ENCODE results near the gene ALG9. TPM values are rescaled to one million over a fixed set of nuclear protein-coding genes. Genes with fewer than 3 reads are reported as not detected.

ALG9 gene
- total RNA-seq, 5 donors from 2014 or later (not counting 1 experiment from before 2014, with no cell fraction given): 20.0 to 25.6 (median 24.0) TPM

GRCh38 chr11:111851636-111852035 lies 19.7 kb downstream of the ALG9 start:
- Mint-ChIP-seq H3K4me3 (no peak overlapping the region), H3K9me3 (no peaks in the 10 kb centered on the region), H3K36me3 (peaks cover 55% of the 10 kb centered on the region), H3K4me1 (no peaks in the 10 kb centered on the region), H3K27me3 (no peaks in the 10 kb centered on the region), H3K27ac (no peak overlapping the region)
- ChIA-PET POLR2A (no interaction called here), CTCF (interaction anchor here in 1 of 2 donors (1.1 to 2.0 kb wide), 2 partner anchors 11 to 13 kb away, joined by 4 to 5 read pairs; no protein-coding TSS in a partner anchor)
- Histone ChIP-seq H3K36me3 (ENCODE audit: control insufficient read depth in 2 of 2, extremely low read depth in 1 of 2, insufficient read depth in 1 of 2, low read length in 1 of 2) (peaks cover 22 to 59% of the 10 kb centered on the region in 2 donors), H3K4me3 (ENCODE audit: control insufficient read depth in 1 of 2, extremely low read depth in 1 of 2, low read length in 1 of 2) (no peak overlapping the region), H3K27me3 (replicated peaks in 1 of 2; ENCODE audit: control insufficient read depth in 2 of 2, extremely low read depth in 1 of 2, insufficient read depth in 2 of 2, low read length in 1 of 2) (no peaks in the 10 kb centered on the region), H3K9me3 (no peaks in the 10 kb centered on the region), H3K4me1 (ENCODE audit: control insufficient read depth in 1 of 2, extremely low read depth in 1 of 2, insufficient read depth in 2 of 2, low read length in 2 of 2) (no peaks in the 10 kb centered on the region), H3K27ac (ENCODE audit: low read length) (no peak overlapping the region)
- no peak for ATAC-seq (replicated peaks in 1 of 4)
- no peak for DNase-seq

- no peak overlapping the region for H3K4me3 ChIP-seq (ENCODE audit: control insufficient read depth in 1 of 2, extremely low read depth in 1 of 2, low read length in 1 of 2)
- no peaks in the 10 kb centered on the region for H3K4me1 Mint-ChIP-seq
- no peaks in the 10 kb centered on the region for H3K27me3 ChIP-seq (replicated peaks in 1 of 2; ENCODE audit: control insufficient read depth in 2 of 2, extremely low read depth in 1 of 2, insufficient read depth in 2 of 2, low read length in 1 of 2)
- no peak overlapping the region for H3K27ac ChIP-seq (ENCODE audit: low read length)
- no peak overlapping the region for H3K27ac Mint-ChIP-seq
- peaks cover 60% of the 10 kb centered on the region for H3K36me3 Mint-ChIP-seq
- no peaks in the 10 kb centered on the region for H3K9me3 Mint-ChIP-seq
- H3K9me3 ChIP-seq: no peaks in the 10 kb centered on the region
- ChIA-PET CTCF (interaction anchor here in 1 of 2 donors (1.1 to 2.0 kb wide), 2 partner anchors 10 to 12 kb away, joined by 4 to 5 read pairs; no protein-coding TSS in a partner anchor), POLR2A (no interaction called here)
- no peak overlapping the region for H3K4me3 Mint-ChIP-seq
- H3K27me3 Mint-ChIP-seq: no peaks in the 10 kb centered on the region
- ATAC-seq (replicated peaks in 1 of 4): no peak
- WGBS (ENCODE audit: insufficient coverage): 80% methylated on average over 1 of the region's 8 CpGs
- H3K4me1 ChIP-seq (ENCODE audit: control insufficient read depth in 1 of 2, extremely low read depth in 1 of 2, insufficient read depth in 2 of 2, low read length in 2 of 2): no peaks in the 10 kb centered on the region
- no peak for DNase-seq
- peaks cover 23 to 61% of the 10 kb centered on the region in 2 donors for H3K36me3 ChIP-seq (ENCODE audit: control insufficient read depth in 2 of 2, extremely low read depth in 1 of 2, insufficient read depth in 1 of 2, low read length in 1 of 2)
These were observed 20.3 kb downstream of the ALG9 start for GRCh38 chr11:111851067-111851466.

GRCh38 chr11:111849631-111850030 lies 21.8 kb downstream of the ALG9 start:
- ChIA-PET POLR2A (no interaction called here), CTCF (no interaction called here)
- no peak for ATAC-seq (replicated peaks in 1 of 4)
- no CpG with 5 or more reads among the region's 3 CpGs for WGBS (ENCODE audit: insufficient coverage)
- Mint-ChIP-seq H3K9me3 (no peaks in the 10 kb centered on the region), H3K4me1 (no peaks in the 10 kb centered on the region), H3K27ac (no peak overlapping the region), H3K27me3 (no peaks in the 10 kb centered on the region), H3K36me3 (peaks cover 50% of the 10 kb centered on the region), H3K4me3 (no peak overlapping the region)
- Histone ChIP-seq H3K9me3 (no peaks in the 10 kb centered on the region), H3K27me3 (replicated peaks in 1 of 2; ENCODE audit: control insufficient read depth in 2 of 2, extremely low read depth in 1 of 2, insufficient read depth in 2 of 2, low read length in 1 of 2) (no peaks in the 10 kb centered on the region), H3K4me3 (ENCODE audit: control insufficient read depth in 1 of 2, extremely low read depth in 1 of 2, low read length in 1 of 2) (no peak overlapping the region), H3K4me1 (ENCODE audit: control insufficient read depth in 1 of 2, extremely low read depth in 1 of 2, insufficient read depth in 2 of 2, low read length in 2 of 2) (no peaks in the 10 kb centered on the region), H3K27ac (ENCODE audit: low read length) (no peak overlapping the region), H3K36me3 (ENCODE audit: control insufficient read depth in 2 of 2, extremely low read depth in 1 of 2, insufficient read depth in 1 of 2, low read length in 1 of 2) (peaks cover 16 to 65% of the 10 kb centered on the region in 2 donors)
- DNase-seq: no peak

GRCh38 chr11:111846636-111847035 lies 24.7 kb downstream of the ALG9 start:
- H3K9me3 Mint-ChIP-seq: no peaks in the 10 kb centered on the region
- H3K27ac ChIP-seq (ENCODE audit: low read length): no peak overlapping the region
- H3K36me3 Mint-ChIP-seq: peaks cover 38% of the 10 kb centered on the region
- whole genome bisulfite sequencing (ENCODE audit: insufficient coverage): no CpG with 5 or more reads among the region's 1 CpG
- ChIA-PET POLR2A (no interaction called here), CTCF (interaction anchor here (0.6 to 1.0 kb wide), 5 partner anchors 9 to 247 kb away, joined by 3 to 4 read pairs (median 3); no protein-coding TSS in a partner anchor)
- H3K36me3 ChIP-seq (ENCODE audit: control insufficient read depth in 2 of 2, extremely low read depth in 1 of 2, insufficient read depth in 1 of 2, low read length in 1 of 2): peaks cover 20 to 61% of the 10 kb centered on the region in 2 donors
- H3K9me3 ChIP-seq: no peaks in the 10 kb centered on the region
- no peaks in the 10 kb centered on the region for H3K27me3 ChIP-seq (replicated peaks in 1 of 2; ENCODE audit: control insufficient read depth in 2 of 2, extremely low read depth in 1 of 2, insufficient read depth in 2 of 2, low read length in 1 of 2)
- H3K27ac Mint-ChIP-seq: peak overlapping the region in 1 of 2 donors; percentile 8
- DNase-seq: no peak
- ATAC-seq (replicated peaks in 1 of 4): no peak
- no peaks in the 10 kb centered on the region for H3K4me1 ChIP-seq (ENCODE audit: control insufficient read depth in 1 of 2, extremely low read depth in 1 of 2, insufficient read depth in 2 of 2, low read length in 2 of 2)
- no peak overlapping the region for H3K4me3 ChIP-seq (ENCODE audit: control insufficient read depth in 1 of 2, extremely low read depth in 1 of 2, low read length in 1 of 2)
- no peaks in the 10 kb centered on the region for H3K4me1 Mint-ChIP-seq
- H3K4me3 Mint-ChIP-seq: no peak overlapping the region
- H3K27me3 Mint-ChIP-seq: no peaks in the 10 kb centered on the region

GRCh38 chr11:111846063-111846462 lies 25.3 kb downstream of the ALG9 start:
- no peaks in the 10 kb centered on the region for H3K27me3 Mint-ChIP-seq
- DNase-seq (no peak), ATAC-seq (replicated peaks in 1 of 4) (no peak)
- no CpG with 5 or more reads among the region's 2 CpGs for WGBS (ENCODE audit: insufficient coverage)
- Histone ChIP-seq H3K27ac (ENCODE audit: low read length) (no peak overlapping the region), H3K4me1 (ENCODE audit: control insufficient read depth in 1 of 2, extremely low read depth in 1 of 2, insufficient read depth in 2 of 2, low read length in 2 of 2) (no peaks in the 10 kb centered on the region), H3K36me3 (ENCODE audit: control insufficient read depth in 2 of 2, extremely low read depth in 1 of 2, insufficient read depth in 1 of 2, low read length in 1 of 2) (peaks cover 19 to 55% of the 10 kb centered on the region in 2 donors), H3K27me3 (replicated peaks in 1 of 2; ENCODE audit: control insufficient read depth in 2 of 2, extremely low read depth in 1 of 2, insufficient read depth in 2 of 2, low read length in 1 of 2) (no peaks in the 10 kb centered on the region), H3K4me3 (ENCODE audit: control insufficient read depth in 1 of 2, extremely low read depth in 1 of 2, low read length in 1 of 2) (no peak overlapping the region), H3K9me3 (no peaks in the 10 kb centered on the region)
- H3K9me3 Mint-ChIP-seq: no peaks in the 10 kb centered on the region
- peaks cover 34% of the 10 kb centered on the region for H3K36me3 Mint-ChIP-seq
- no peak overlapping the region for H3K27ac Mint-ChIP-seq
- H3K4me3 Mint-ChIP-seq: no peak overlapping the region
- H3K4me1 Mint-ChIP-seq: peaks cover 0 to 4% (median 2%) of the 10 kb centered on the region in 3 donors
- ChIA-PET POLR2A (no interaction called here), CTCF (interaction anchor here (0.8 to 1.0 kb wide), 3 partner anchors 9 to 247 kb away, joined by 3 read pairs; no protein-coding TSS in a partner anchor)

- no peak overlapping the region for H3K4me3 Mint-ChIP-seq
- H3K27me3 Mint-ChIP-seq: no peaks in the 10 kb centered on the region
- no peaks in the 10 kb centered on the region for H3K4me1 ChIP-seq (ENCODE audit: control insufficient read depth in 1 of 2, extremely low read depth in 1 of 2, insufficient read depth in 2 of 2, low read length in 2 of 2)
- H3K9me3 ChIP-seq: no peaks in the 10 kb centered on the region
- DNase-seq (peak in 1 of 35 experiments; percentile 3), ATAC-seq (replicated peaks in 1 of 4) (no peak)
- peaks cover 0 to 5% (median 2%) of the 10 kb centered on the region in 3 donors for H3K4me1 Mint-ChIP-seq
- H3K4me3 ChIP-seq (ENCODE audit: control insufficient read depth in 1 of 2, extremely low read depth in 1 of 2, low read length in 1 of 2): no peak overlapping the region
- peaks cover 15 to 55% of the 10 kb centered on the region in 2 donors for H3K36me3 ChIP-seq (ENCODE audit: control insufficient read depth in 2 of 2, extremely low read depth in 1 of 2, insufficient read depth in 1 of 2, low read length in 1 of 2)
- no peaks in the 10 kb centered on the region for H3K27me3 ChIP-seq (replicated peaks in 1 of 2; ENCODE audit: control insufficient read depth in 2 of 2, extremely low read depth in 1 of 2, insufficient read depth in 2 of 2, low read length in 1 of 2)
- peaks cover 30% of the 10 kb centered on the region for H3K36me3 Mint-ChIP-seq
- WGBS (ENCODE audit: insufficient coverage): 71% methylated on average over 1 of the region's 7 CpGs
- ChIA-PET POLR2A (no interaction called here), CTCF (interaction anchor here in 1 of 2 donors (0.7 to 1.5 kb wide), 2 partner anchors 26 to 279 kb away, joined by 3 to 4 read pairs; partner anchors contain the start of gene ALG9)
- H3K27ac ChIP-seq (ENCODE audit: low read length): no peak overlapping the region
- no peaks in the 10 kb centered on the region for H3K9me3 Mint-ChIP-seq
- H3K27ac Mint-ChIP-seq: no peak overlapping the region
These were observed 25.9 kb downstream of the ALG9 start for GRCh38 chr11:111845276-111846028.
